Measurements from ENCODE around the gene THADA.
"Not testable (repeated sequence)": the region's sequence is repeated elsewhere in the genome, so short reads cannot be mapped to it uniquely, and the experiment has no call there.

Gene THADA, protein sequence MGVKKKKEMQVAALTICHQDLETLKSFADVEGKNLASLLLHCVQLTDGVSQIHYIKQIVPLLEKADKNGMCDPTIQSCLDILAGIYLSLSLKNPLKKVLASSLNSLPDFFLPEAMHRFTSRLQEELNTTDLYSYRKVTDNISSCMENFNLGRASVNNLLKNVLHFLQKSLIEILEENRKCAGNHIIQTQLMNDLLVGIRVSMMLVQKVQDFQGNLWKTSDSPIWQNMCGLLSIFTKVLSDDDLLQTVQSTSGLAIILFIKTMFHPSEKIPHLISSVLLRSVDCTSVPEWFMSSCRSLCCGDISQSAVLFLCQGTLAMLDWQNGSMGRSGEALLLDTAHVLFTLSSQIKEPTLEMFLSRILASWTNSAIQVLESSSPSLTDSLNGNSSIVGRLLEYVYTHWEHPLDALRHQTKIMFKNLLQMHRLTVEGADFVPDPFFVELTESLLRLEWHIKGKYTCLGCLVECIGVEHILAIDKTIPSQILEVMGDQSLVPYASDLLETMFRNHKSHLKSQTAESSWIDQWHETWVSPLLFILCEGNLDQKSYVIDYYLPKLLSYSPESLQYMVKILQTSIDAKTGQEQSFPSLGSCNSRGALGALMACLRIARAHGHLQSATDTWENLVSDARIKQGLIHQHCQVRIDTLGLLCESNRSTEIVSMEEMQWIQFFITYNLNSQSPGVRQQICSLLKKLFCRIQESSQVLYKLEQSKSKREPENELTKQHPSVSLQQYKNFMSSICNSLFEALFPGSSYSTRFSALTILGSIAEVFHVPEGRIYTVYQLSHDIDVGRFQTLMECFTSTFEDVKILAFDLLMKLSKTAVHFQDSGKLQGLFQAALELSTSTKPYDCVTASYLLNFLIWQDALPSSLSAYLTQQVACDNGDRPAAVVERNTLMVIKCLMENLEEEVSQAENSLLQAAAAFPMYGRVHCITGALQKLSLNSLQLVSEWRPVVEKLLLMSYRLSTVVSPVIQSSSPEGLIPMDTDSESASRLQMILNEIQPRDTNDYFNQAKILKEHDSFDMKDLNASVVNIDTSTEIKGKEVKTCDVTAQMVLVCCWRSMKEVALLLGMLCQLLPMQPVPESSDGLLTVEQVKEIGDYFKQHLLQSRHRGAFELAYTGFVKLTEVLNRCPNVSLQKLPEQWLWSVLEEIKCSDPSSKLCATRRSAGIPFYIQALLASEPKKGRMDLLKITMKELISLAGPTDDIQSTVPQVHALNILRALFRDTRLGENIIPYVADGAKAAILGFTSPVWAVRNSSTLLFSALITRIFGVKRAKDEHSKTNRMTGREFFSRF (N-terminal part only)

DNA sequence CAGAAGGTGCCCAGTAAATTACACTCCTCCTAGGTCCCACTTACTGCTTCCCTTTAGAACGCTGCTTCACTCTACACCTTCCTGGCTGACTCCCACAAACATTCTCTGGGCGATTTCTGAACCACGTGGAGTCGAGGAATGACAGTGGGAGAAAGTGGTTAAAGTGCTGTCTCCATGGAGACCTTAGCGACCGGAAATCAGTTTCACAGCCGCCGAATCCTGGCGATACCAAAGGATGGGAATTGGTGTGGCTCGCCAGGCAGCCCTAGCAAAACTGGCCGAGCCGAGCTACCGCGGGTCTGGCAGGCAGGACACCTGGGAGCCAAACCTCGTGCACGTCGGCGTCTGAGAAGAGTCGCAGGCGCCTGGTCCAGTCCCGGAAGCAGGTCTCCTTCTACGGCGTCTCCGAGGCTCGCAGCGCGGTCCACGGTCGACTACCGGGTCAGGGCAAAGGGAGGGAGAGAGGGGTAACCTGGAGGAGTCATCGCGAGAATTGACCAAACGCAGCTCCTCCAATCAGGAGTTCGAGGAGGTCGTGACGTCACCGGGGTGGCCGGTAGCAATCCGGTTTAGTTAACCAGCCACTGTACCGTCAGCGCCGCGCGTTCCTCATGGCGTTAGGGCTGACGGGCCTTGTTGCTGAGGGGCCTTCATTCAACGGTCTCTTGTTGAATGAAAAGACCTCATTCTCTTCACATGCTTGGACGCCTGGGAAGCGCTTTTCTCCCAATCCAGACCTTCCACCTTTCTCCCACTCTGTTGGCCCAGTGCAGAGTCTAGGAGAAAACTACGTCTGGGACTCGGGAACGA lies at the start of gene THADA:
Gene THADA (minus strand): TSS at position 436 of the 810 bp plus-strand sequence. CDS start 3,646 bp downstream, outside the sequence.
- peak; percentile 90 to 94 for DNase-seq

DNA sequence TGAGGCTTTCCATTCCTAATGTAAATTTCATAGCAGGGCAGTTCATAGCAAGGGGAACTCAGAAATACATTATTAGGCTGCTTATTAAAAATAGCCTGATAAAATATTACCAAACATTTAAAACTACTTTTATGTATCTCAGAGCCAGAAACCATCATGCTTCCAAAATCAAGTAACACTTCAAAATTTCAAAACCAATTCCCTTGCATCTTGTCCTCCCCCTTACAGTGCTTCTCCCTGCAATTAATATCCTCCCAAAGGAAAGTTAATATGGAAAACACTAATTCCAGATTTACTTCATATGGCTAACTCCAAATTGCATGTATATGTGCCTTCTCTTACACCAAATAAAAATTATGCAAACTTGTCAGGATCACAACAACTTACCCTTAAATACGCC lies 47.8 kb upstream of the THADA start:
- no peak for DNase-seq

DNA sequence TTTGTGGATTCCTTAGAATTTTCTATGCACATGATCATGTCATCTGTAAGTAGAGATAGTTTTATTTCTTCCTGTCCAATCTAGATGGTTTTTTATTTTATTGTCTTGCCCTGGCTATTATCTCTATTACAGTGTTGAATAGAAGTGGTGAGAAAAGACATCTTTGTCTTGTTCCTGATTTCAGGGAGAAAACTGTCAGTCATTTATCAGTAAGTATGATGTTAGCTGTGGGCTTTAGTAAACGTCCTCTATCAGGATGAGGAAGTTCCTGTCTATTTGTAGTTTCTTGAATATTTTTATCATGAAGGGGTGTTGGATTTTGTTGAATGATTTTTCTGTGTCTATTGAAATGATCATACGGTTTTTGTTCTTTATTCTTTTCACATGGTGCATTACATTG lies 46.5 kb upstream of the THADA start:
- DNase-seq: no peak

DNA sequence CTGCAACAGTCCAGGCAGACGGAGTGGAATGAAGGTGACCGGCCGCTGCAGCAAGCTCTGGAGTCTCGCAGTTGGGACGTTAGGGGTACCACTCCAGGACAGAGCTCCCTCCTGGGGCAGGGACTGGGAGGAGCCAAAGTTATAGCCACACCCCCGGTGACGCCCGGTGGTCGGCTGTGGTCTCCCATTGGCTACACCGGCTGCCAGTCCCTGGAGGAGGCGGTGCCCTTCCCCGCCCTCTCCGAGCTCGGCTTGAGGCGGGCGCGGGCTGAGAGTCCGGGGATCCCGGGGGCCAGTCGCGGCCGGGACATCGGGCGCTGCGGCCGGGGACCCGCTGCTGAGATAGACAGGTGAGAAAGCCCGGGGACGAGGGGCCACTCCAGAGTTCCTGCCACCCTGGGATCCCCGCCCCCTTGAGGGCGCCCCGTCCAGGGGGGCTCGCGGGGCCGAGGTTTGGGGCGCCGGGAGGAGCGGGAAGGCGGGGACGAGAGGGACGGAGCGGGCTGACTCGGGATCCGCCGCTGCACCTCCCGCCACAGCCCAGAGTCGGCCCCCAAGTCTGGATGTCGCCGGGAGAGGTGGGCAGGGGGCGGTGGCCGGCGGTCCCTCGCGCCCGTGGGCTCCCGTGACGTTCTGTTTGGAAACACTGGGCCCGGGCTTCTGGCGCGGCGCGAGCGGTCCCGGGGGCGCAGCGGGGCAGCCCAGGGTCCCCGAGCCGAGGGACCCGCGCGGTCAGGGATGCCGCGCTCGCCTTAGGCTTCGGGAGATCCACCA lies 41.4 kb upstream of the THADA start, which contains the start of gene PLEKHH2:
Gene PLEKHH2 (plus strand): TSS at position 231 of the 774 bp plus-strand sequence. CDS start 7,414 bp downstream, outside the sequence.
- peak in 1 of 2 donors; percentile 36 for DNase-seq

DNA sequence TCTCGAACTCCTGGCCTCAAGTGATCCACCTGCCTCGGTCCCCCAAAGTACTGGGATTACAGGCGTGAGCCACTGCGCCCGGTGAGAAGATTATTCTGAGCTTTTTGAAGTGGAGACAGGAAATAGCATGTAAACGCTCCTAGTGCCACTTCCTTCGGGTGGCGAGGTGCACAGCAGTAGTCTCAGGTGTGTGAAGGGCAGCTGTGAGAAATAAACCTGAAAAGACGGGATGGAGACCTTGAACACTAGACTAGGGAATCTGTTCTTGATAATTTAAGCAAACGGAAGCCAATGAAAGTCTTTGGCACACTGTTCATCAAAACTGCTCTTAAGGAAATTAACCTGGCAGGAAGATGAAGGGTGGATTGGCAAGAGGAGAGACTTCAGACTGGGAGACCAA lies 40.8 kb upstream of the THADA start:
- DNase-seq: no peak

DNA sequence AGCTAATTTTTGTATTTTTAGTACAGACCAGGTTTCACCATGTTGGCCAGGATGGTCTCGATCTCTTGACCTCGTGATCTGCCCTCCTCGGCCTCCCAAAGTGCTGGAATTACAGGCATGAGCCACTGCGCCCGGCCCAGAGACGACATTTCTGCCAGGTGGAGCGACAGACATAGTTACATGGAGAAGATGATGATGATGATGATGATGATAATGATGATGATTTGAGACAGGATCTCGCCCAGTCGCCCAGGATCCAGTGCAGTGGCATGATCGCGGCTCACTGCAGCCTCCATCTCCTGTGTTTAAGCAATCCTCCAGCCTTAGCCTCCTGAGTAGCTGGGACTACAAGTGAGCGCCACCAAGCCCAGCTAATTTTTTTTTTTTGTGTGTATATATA lies 40.3 kb upstream of the THADA start:
- DNase-seq: not testable (repeated sequence)

DNA sequence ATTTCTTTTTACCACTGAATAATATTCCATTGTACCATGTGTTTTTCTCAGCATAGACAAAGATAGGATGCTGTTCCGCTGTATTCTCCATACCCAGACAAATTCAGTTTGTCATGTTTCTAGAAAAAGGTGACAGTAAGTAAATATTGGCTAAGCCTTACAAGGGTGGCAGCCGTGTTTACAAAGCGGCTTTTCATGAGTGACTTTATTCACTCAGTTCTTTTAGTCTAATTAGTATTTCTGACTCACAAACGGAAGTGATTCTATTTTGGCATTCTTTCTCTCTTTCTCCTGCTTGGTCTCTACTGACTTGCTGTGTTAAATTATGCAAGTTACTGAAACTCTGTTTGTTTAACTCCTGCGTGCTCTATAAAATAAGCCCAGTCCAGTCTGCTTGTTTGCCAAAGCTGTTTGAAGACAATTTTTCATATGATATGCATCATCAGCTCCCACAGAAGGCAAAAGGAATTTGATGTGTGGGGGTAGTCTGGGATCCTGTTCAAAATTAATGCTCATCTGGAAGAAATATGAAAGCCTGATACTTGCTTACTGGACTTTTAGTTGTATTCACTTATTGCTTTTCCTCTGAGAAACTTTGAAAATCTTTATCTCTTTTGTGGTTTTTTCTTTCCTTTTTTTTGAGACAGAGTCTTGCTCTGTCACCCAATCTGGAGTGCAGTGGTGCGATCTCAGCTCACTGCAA lies 38.9 kb upstream of the THADA start:
- DNase-seq: no peak

DNA sequence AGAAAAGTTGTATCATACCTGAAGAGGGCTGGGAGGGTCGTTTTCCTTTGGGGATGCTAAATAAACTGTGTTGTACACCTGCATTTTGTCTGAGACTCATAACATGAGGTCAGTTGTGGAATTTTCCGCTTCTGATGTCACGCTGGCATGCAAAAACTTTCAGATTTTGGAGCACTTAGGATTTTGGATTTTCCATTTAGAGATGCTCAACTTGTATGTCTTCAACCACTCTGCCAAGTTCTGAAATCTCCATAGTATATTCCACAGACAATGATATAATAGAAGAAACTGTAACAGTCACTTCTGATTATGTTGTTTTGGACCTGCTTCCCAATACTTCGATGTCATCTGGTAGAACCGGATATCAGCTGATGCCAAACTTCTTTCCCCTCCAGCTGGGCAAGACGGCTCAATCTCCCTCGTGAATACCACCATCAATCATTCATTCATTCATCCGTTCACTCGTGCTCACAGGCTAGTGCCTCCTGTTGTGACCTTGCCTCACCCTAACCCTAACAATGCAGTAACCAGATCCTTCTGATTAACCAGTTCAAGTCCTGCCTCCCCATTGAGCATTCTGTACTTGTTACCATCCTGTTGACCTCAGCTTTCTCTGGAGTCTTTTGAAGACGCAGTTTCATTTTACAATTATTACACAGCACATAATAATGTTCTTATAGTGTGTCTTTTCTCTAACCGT lies 35.9 kb upstream of the THADA start:
- no peak for DNase-seq

DNA sequence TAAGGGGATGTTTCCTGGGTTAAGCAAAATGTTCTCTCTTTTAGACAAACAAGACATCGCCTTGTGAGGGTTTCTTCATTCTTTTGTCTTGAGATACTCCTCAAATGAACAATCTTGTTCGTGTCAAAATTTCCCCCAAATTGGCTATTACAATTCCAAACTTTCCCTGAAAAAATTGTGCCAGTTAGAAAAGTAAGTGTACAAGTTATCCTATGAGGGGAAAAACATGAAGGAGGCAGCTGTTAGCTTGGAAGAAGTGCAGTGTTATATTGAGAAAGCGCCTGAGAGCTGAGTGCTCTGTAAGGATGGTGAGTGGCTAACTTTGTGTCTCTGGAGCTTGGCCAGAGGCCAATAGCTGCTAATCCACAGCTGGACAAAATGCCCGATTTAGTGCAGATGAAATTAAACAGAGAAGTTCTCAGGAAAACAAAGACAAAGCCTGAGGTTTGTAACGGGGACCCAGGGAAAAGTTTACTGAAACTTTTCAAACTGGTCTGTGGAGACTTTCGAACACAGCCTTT lies 27.2 kb upstream of the THADA start:
- DNase-seq: no peak

DNA sequence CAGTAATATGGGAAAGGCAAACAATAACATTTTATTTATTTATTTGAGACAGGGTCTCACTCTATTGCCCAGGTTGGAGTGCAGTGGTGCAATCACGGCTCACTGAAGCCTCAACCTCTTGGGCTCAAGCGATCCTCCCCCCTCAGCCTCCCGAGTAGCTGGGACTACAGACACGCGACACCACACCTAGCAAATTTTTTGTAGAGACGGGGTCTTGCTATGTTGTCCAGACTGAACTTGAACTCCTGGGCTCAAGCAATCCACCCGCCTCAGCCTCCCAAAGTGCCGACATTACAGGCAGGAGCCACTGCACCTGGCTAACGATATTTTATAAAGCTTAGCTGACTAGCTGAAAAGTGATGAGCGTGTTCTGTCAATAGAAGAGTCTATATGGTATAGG lies 23.7 kb upstream of the THADA start:
- no peak for DNase-seq

DNA sequence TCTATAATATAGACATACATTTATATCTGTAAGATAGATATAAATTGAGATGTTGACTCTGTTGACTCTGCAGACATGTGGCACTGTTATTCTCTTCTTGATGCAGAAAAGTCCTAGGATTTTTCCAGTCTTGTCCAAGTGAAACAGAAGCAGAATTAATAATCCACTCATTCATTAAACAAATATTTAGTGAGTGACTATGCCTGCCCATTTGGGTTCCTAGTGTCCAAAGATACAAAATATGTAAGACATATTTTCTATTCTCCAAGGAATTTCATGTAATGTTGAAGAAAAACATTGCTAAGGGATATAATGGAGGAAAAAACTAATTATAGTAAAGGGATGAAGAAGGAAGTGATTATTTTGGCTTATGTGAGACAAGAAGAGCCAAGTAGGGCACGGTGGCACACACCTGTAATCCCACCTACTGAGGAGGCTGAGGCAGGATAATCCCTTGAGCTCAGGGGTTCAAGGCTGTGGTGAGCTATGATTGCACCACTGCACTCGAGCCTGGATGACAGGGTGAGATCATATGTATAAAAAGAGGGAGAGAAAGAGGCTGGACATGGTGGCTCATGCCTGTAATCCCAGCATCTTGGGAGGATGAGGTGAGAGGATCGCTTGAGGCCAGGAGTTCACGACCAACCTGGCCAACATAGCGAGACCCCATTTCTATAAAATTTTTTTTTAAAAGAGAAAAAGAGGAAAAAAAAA lies 21.3 kb upstream of the THADA start:
- no peak for DNase-seq

DNA sequence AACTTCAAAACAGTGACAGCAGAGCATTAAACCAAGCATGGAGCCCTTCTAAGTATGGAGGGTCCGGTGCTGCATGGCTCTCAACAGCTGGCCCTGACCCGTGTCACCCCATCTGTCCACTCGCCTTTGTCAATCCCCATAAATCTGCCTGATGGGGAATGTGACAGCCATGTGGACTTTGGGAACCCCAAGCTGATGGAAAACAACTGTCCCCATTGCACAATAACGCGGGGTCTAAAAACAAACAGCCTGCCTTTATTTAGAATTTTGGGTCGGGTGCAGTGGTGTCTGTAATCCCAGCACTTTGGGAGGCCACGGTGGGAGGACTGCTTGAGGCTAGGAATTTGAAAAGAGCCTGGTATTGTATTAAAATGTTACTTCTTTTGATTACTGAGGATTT lies 17.1 kb upstream of the THADA start:
- no peak for DNase-seq

DNA sequence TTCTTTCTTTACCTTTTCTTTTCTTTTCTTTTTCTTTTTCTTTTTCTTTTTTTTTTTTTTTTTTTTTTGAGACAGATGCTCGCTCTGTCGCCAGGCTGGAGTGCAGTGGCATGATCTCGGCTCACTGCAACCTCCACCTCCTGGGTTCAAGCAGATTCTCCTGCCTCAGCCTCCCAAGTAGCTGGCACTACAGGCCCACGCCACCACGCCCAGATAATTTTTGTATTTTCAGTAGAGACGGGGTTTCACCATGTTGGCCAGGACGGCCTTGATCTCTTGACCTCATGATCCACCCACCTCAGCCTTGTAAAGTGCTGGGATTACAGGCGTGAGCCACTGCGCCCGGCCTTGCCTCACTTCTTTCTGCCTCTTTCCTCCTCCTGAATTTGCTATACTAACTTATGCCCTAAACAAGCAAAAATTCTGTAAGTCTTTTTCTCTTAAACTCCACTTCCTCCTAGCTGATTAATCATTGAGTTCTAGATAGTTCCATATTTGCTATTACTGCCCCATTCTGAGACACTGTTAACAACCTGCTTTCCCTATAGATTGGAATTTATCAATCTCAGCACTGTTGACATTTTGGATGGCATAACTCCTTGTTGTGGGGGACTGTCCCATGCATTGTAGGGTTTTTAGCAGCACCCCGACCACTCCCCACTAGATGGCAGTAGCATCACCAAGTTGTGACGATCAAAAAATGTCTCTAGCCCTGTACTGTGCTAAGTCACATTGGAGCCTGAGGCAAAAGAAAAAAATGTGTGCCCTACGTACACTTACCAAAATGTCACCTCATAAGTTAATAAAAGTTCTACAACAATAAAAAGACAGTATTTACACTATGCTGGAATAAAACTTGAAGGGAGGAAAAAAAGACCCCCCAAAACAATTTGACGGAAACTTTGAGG lies 16.4 kb upstream of the THADA start:
- DNase-seq: peak in 1 of 2 donors; percentile 72

DNA sequence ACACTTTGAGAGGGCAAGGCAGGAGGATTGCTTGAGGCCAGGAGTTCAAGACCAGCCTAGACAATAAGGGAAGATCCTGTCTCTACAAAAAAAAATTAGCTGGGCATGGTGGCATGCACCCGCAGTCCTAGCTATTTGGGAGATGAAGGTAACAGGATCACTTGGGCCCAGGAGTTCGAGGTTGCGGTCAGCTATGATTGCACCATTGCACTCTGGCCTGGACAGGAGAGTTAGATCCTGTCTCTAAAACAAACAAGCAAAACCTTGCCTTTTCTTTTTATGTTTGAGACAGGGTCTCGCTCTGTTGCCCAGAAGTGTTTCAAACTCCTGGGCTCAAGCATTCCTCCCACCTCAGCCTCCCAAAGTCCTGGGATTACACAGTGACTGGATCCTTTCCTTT lies 14.5 kb upstream of the THADA start:
- no peak for DNase-seq

DNA sequence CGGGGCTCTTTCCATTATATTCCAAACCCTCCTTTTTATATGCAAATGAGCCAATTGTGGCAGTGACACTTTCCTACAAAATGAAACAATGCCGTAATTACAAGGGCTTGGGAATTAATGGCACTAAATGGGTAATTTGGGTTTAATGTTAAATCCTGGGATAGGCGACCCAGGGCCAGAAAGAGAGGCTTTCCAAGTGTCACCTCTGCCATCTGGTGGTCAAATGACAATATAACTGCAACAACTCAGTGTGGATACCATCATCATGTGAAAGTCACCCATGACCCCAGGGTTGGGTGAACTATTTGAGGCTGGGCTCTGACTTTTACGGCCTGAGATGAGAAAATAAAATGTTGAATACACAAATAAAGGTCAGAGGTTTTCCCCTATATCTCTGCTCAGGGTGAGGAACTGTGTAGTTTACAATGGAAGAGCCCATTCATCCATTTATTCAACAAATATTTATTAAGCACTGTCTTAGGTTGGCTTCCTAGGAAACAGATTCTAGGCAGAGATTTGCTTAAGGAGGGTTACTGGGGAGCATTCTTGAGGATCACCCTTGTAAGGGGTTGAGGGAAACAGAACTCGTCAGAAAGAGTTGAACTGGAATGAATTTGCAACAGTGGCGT lies 13.6 kb upstream of the THADA start:
- peak in 1 of 2 donors; percentile 37 for DNase-seq

DNA sequence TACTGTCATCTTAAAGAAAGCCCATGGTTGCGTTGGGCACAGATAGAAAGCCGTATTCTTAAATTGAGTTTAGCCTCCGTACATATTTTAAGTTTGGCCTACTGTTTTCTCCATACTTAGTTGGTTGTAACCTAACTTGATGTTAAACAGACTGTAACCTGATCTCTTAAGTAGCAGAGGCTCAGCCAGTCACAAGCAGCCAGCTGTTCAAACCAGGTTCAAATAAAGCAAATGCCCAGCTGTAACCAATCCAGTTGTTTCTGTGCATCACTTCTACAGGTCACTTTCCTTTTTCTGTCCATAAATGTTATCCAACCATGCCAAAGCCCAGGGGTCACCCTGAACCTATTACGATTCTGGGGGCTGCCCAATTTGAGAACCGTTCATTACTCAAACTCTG lies 10.0 kb upstream of the THADA start:
- no peak for DNase-seq

DNA sequence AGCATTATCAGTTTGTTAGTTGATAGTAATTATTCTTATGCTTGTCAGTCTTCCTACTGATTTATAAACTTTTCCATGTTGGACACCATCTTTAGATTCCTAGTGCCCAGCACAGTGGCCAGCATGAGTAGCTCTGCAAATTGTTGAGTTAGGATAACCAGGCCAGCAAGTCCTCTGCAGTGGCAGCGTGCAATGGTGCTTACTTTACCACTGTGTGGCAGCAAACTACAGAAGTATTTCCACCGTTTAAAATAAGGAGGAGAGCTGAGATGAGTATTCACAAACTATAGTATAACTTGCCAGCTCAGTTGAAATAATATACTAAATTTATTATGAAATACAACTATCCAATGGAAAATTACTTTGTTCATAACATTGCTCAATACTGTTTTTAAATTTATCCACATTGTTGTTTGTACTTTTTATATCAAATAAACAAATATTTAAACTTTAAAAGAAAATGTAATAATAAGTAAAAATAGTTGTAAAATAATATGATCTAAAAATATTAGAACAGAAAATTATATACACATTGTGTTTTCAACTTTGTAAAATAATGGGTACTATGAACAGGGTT lies 9.3 kb upstream of the THADA start:
- peak in 1 of 2 donors; percentile 23 for DNase-seq
